OCI-LY3 (cell line): Measurements from ENCODE around the gene TYW1.

Experiments used
- CTCF ChIP-seq: fragments of 200-600, 300-600 bp; sonication (generic); IDR thresholded peaks from 2 replicates; pipeline ENCODE4 v1.5.1; 2014; ENCODE audit warnings: antibody characterized with exemption, low read length, low read depth
- EZH2phosphoT487 ChIP-seq: fragments of 200-600 bp; shearing (Covaris generic); IDR thresholded peaks from 2 replicates; pipeline ENCODE4 v1.6.1; 2018; ENCODE audit warnings: antibody characterized with exemption, mixed run types, low read depth

GRCh38 chr7:66960192-66960591, 36.4 kb upstream of the TYW1 start:
- no peak for TF ChIP-seq CTCF
- TF ChIP-seq EZH2phosphoT487: no peak
